K562 (cell line): Measurements from ENCODE around the gene NMT1. TPM values are rescaled to one million over a fixed set of nuclear protein-coding genes. Genes with fewer than 3 reads are reported as not detected.

ENCODE experiments used
- CREB5 ChIP-seq: fragments of 250-450 bp; sonication (Bioruptor Pico); IDR thresholded peaks from 2 replicates; pipeline ENCODE4 v1.5.0; 2020; ENCODE audit warnings: mild to moderate bottlenecking
- NRF1 ChIP-seq, 2 experiments: fragments of 450-650 bp; IDR thresholded peaks in 1 of 2; conservative IDR thresholded peaks in 1 of 2; 2 replicates each; pipeline ENCODE4 v1.6.1; 2014; ENCODE audit warnings: mild to moderate bottlenecking in 2 of 2
- SAP30 ChIP-seq: fragments of 200-600 bp; sonication (generic); IDR thresholded peaks from 2 replicates; pipeline ENCODE4 v1.6.1; 2012; ENCODE audit warnings: borderline replicate concordance, low read depth, mild to moderate bottlenecking, moderate library complexity, low read length, control low read depth, inconsistent platforms; ENCODE audit not compliant: insufficient read depth, poor library complexity, severe bottlenecking
- TFAP4 ChIP-seq: sonication (generic); formaldehyde crosslinking; IDR thresholded peaks from 2 replicates; pipeline ENCODE4 v1.8.0; 2022; ENCODE audit warnings: missing genetic modification reagents, mild to moderate bottlenecking, moderate library complexity, borderline replicate concordance
- TOE1 ChIP-seq, 2 experiments: fragments of 450-650 bp in 1 of 2; sonication (generic) in 1 of 2; formaldehyde crosslinking in 1 of 2; IDR thresholded peaks; 2 replicates each; pipeline versions ENCODE4 v1.7.1 to v1.8.0; 2016 to 2022; ENCODE audit warnings: borderline replicate concordance in 2 of 2, mild to moderate bottlenecking in 2 of 2, antibody characterized with exemption in 1 of 2, inconsistent platforms in 1 of 2, low read depth in 1 of 2, missing genetic modification reagents in 1 of 2, moderate library complexity in 1 of 2
- ZNF354B ChIP-seq: fragments of 250-450 bp; sonication (Bioruptor Pico); IDR thresholded peaks from 2 replicates; pipeline ENCODE4 v1.4.0; 2020
- ZNF436 ChIP-seq: fragments of 250-450, 450-650 bp; sonication (Bioruptor Pico); formaldehyde crosslinking; IDR thresholded peaks from 2 replicates; pipeline ENCODE4 v1.7.0; 2020; ENCODE audit warnings: mild to moderate bottlenecking
- polyA plus RNA-seq, 8 experiments: library from polyadenylated mRNA; depleted of rRNA in 4 of 8; stranded (reverse) in 5 of 8; unstranded in 3 of 8; fragments of >200 nt; fragmentation: Nextera tagmentation in 2 of 8; fragmentation: Illumina TruSeq in 1 of 8; extraction: Ambion mirVana in 2 of 8; extraction: Trizol in 1 of 8; gene quantifications; 2 replicates each; pipeline versions ENCODE4 v1.2.1 to v1.2.3, GENCODE V29; 2011 to 2014; ENCODE audit warnings: inconsistent platforms in 1 of 8, missing spikeins in 1 of 8
- total RNA-seq, 7 experiments: library from RNA; depleted of rRNA in 6 of 7; stranded (reverse); fragments of >200 nt in 6 of 7; fragmentation: Illumina TruSeq in 2 of 7; extraction: Trizol in 2 of 7; gene quantifications; 2 replicates each; pipeline versions ENCODE4 v1.2.1 to v1.2.3, GENCODE V29; 2011 to 2021; ENCODE audit warnings: low replicate concordance in 1 of 7
- TF ChIP-seq, protein P1 (sequence below), 3 experiments: fragments of 200-800 bp in 1 of 3; fragments of 250-450 bp in 1 of 3; fragments of 450-650 bp in 1 of 3; sonication (Bioruptor Pico) in 1 of 3; sonication (Bioruptor generic) in 1 of 3; formaldehyde crosslinking in 1 of 3; IDR thresholded peaks; 2 replicates each; pipeline versions ENCODE4 v1.6.1 to v1.8.0; 2016 to 2022; ENCODE audit warnings: mild to moderate bottlenecking in 2 of 3, missing genetic modification characterization in 2 of 3, missing compliant biosample characterization in 1 of 3, moderate library complexity in 1 of 3
- TF ChIP-seq, protein P2 (sequence below): sonication (generic); formaldehyde crosslinking; IDR thresholded peaks from 2 replicates; pipeline ENCODE4 v1.8.0; 2022; ENCODE audit warnings: mild to moderate bottlenecking, low read depth, missing genetic modification reagents
- TF ChIP-seq, protein P3 (sequence below), 3 experiments: IDR thresholded peaks in 2 of 3; conservative IDR thresholded peaks in 1 of 3; 2 replicates each; pipeline ENCODE4 v1.5.1; 2011 to 2012; ENCODE audit warnings: low read length in 3 of 3, mild to moderate bottlenecking in 3 of 3, control low read depth in 2 of 3, improper control_type of control experiment in 1 of 3, inconsistent platforms in 1 of 3, low read depth in 1 of 3, mixed read lengths in 1 of 3, moderate library complexity in 1 of 3; ENCODE audit not compliant: insufficient read depth in 2 of 3
- TF ChIP-seq, protein P4 (sequence below): fragments of 450-650 bp; IDR thresholded peaks from 2 replicates; pipeline ENCODE4 v1.6.1; 2016; ENCODE audit warnings: antibody characterized with exemption

Gene NMT1
- total and polyA plus RNA-seq, 9 of the 15 experiments (the other 6 are each of a cell fraction or from before 2014, with no cell fraction given): 86.7 to 569 (median 213) TPM

DNA sequence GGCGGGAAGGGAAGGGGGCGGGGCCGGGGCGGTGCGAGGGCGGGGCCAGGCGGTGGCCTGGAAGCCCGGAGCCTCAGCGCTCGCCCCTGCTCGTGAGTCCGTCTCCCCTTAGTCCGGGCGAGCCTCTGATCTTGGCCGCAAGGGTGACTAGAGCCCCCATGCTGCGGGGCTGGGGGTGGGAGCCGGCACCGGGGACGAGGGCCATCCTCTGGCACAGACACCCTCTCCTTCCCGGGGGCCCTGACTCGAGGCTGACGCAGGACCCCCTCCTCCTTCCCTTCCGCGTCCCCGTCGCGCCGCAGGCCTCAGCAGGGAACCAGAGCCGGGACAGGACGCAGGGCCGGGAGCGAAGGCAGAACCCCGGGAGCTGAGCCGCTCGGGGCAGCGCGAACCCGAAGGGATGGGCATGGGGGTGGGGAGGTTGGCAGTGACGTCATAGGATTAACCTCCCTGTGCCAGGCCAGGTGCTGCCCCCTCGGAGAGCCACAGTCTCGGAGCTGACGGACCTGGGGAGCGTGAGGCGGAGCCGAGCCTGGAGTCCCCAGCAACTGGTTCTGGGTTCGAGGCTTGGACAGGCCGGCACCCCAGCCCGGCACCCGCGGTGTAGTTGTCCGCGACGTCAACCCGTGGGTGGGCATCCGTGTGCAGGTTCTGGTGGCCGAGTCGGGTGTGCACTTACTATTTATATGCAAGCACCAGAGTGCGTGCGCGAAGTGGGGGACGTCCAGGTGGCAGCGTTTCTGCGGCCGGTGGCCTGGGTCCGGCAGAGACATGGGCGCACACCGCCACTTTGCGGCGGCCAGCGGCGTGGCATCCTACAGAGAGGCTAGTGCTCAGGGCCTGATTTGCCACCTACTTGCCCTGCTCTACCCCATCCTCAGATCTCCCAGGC, 71.7 kb downstream of the NMT1 start (continued):
- TF ChIP-seq, protein P1, sequence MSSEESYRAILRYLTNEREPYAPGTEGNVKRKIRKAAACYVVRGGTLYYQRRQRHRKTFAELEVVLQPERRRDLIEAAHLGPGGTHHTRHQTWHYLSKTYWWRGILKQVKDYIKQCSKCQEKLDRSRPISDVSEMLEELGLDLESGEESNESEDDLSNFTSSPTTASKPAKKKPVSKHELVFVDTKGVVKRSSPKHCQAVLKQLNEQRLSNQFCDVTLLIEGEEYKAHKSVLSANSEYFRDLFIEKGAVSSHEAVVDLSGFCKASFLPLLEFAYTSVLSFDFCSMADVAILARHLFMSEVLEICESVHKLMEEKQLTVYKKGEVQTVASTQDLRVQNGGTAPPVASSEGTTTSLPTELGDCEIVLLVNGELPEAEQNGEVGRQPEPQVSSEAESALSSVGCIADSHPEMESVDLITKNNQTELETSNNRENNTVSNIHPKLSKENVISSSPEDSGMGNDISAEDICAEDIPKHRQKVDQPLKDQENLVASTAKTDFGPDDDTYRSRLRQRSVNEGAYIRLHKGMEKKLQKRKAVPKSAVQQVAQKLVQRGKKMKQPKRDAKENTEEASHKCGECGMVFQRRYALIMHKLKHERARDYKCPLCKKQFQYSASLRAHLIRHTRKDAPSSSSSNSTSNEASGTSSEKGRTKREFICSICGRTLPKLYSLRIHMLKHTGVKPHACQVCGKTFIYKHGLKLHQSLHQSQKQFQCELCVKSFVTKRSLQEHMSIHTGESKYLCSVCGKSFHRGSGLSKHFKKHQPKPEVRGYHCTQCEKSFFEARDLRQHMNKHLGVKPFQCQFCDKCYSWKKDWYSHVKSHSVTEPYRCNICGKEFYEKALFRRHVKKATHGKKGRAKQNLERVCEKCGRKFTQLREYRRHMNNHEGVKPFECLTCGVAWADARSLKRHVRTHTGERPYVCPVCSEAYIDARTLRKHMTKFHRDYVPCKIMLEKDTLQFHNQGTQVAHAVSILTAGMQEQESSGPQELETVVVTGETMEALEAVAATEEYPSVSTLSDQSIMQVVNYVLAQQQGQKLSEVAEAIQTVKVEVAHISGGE (CRISPR knock-in tag; IDR thresholded peaks at IDR 0.05): 0 out of 6 replicates have a peak, but pooled peaks of 1 of the 3 experiments have one; percentile 52
- TF ChIP-seq SAP30 (peak; percentile 57), ZNF354B (CRISPR knock-in tag) (no peak), TOE1 (IDR thresholded peaks at IDR 0.05; ENCODE audit: borderline replicate concordance) (no peak), TOE1 (CRISPR knock-in tag; IDR thresholded peaks at IDR 0.05; ENCODE audit: borderline replicate concordance, low read depth) (no peak), NRF1 (conservative IDR thresholded peaks at IDR 0.05 in 1 of 2, IDR thresholded peaks at IDR 0.05 in 1 of 2) (peak; percentile 17 to 26; a peak in 3 of 4 replicates), TFAP4 (CRISPR knock-in tag) (peak; percentile 67), ZNF436 (CRISPR knock-in tag) (no peak), CREB5 (CRISPR knock-in tag) (no peak)
- TF ChIP-seq, protein P2, sequence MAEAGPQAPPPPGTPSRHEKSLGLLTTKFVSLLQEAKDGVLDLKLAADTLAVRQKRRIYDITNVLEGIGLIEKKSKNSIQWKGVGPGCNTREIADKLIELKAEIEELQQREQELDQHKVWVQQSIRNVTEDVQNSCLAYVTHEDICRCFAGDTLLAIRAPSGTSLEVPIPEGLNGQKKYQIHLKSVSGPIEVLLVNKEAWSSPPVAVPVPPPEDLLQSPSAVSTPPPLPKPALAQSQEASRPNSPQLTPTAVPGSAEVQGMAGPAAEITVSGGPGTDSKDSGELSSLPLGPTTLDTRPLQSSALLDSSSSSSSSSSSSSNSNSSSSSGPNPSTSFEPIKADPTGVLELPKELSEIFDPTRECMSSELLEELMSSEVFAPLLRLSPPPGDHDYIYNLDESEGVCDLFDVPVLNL: no peak
- TF ChIP-seq, protein P3, sequence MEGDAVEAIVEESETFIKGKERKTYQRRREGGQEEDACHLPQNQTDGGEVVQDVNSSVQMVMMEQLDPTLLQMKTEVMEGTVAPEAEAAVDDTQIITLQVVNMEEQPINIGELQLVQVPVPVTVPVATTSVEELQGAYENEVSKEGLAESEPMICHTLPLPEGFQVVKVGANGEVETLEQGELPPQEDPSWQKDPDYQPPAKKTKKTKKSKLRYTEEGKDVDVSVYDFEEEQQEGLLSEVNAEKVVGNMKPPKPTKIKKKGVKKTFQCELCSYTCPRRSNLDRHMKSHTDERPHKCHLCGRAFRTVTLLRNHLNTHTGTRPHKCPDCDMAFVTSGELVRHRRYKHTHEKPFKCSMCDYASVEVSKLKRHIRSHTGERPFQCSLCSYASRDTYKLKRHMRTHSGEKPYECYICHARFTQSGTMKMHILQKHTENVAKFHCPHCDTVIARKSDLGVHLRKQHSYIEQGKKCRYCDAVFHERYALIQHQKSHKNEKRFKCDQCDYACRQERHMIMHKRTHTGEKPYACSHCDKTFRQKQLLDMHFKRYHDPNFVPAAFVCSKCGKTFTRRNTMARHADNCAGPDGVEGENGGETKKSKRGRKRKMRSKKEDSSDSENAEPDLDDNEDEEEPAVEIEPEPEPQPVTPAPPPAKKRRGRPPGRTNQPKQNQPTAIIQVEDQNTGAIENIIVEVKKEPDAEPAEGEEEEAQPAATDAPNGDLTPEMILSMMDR (IDR thresholded peaks at IDR 0.05 in 2 of 3, conservative IDR thresholded peaks at IDR 0.05 in 1 of 3; ENCODE audit: insufficient read depth in 2 of 3, low read depth in 1 of 3, low read length in 3 of 3): peak; percentile 84 to 89 (median 86)
- TF ChIP-seq, protein P4, sequence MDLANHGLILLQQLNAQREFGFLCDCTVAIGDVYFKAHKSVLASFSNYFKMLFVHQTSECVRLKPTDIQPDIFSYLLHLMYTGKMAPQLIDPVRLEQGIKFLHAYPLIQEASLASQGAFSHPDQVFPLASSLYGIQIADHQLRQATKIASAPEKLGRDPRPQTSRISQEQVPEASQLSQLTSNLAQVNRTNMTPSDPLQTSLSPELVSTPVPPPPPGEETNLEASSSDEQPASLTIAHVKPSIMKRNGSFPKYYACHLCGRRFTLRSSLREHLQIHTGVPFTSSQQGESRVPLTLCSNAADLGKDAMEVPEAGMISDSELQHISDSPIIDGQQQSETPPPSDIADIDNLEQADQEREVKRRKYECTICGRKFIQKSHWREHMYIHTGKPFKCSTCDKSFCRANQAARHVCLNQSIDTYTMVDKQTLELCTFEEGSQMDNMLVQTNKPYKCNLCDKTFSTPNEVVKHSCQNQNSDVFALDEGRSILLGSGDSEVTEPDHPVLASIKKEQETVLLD: peak; percentile 59; the same call in 1 of the 2 replicates
